Measurements from ENCODE around the gene LSM2. TPM values are rescaled to one million over a fixed set of nuclear protein-coding genes. Genes with fewer than 3 reads are reported as not detected.
A peak's percentile ranks its signal among the peaks of the same experiment; 100 is the strongest.

LSM2 gene
- polyA plus RNA-seq, 3 donors, result 26.0 to 41.0 (median 40.0) TPM

GRCh38 chr6:31776989-31777666 is 29.6 kb downstream of the LSM2 start, which contains the start of gene VWA7:
Gene VWA7 (minus strand): TSS chr6:31777328. CDS start chr6:31776779, 549 bp downstream.
- intact Hi-C loops (cut with micrococcal nuclease), result no loop called here
- Histone ChIP-seq H3K4me2 (replicated peaks; ENCODE audit: extremely low read depth, low read length, poor library complexity, severe bottlenecking) (peak within 1 kb of the TSS; percentile 57), H3K9me3 (replicated peaks in 1 of 2; ENCODE audit: control insufficient read depth in 1 of 2, insufficient read depth in 1 of 2, low read length in 2 of 2) (no peaks in the 10 kb centered on the region), H3K36me3 (replicated peaks in 1 of 2; ENCODE audit: control insufficient read depth in 1 of 2, insufficient read depth in 2 of 2, low read length in 2 of 2) (peaks cover 41 to 43% of the 10 kb centered on the region in 2 donors), H3K27ac (ENCODE audit: low read depth in 1 of 2, low read length in 2 of 2) (peak within 1 kb of the TSS; percentile 10 to 41), H3K4me1 (ENCODE audit: control insufficient read depth in 1 of 2, insufficient read depth in 2 of 2, low read length in 2 of 2) (peaks cover 13 to 15% of the 10 kb centered on the region in 2 donors), H2AFZ (ENCODE audit: insufficient read depth, low read depth, low read length, poor library complexity, severe bottlenecking) (peak within 1 kb of the TSS; percentile 56), H3K79me2 (ENCODE audit: insufficient read depth, low read length) (no peaks in the 10 kb centered on the region), H3K27me3 (ENCODE audit: control insufficient read depth in 2 of 2, insufficient read depth in 2 of 2, low read length in 2 of 2) (no peaks in the 10 kb centered on the region), H3K9ac (ENCODE audit: insufficient read depth, low read length, poor library complexity, severe bottlenecking) (peak within 1 kb of the TSS; percentile 46), H3K4me3 (replicated peaks in 1 of 3; ENCODE audit: low read depth in 2 of 3, low read length in 3 of 3) (peak within 1 kb of the TSS in 1 of 3 experiments; percentile 31), H4K20me1 (ENCODE audit: insufficient read depth, low read length) (no peaks in the 10 kb centered on the region)
- peaks cover 0 to 3% (median 2%) of the 10 kb centered on the region in 3 donors for H3K27me3 Mint-ChIP-seq (ENCODE audit: low read depth in 3 of 3)
- WGBS (ENCODE audit: insufficient coverage), result 5% methylated on average over 3 of the region's 15 CpGs
- peak within 1 kb of the TSS in 6 of 7 donors; percentile 19 to 81 (median 71) for H3K27ac Mint-ChIP-seq
- H3K9me3 Mint-ChIP-seq, result no peaks in the 10 kb centered on the region
- peak; percentile 9 for TF ChIP-seq CTCF (IDR thresholded peaks at IDR 0.05)
- peak within 1 kb of the TSS; percentile 27 to 70 for H3K4me3 Mint-ChIP-seq
- peak; percentile 60 to 79 (median 65) for DNase-seq
- H3K4me1 Mint-ChIP-seq, result peaks cover 15% of the 10 kb centered on the region
- peaks cover 33 to 47% of the 10 kb centered on the region in 2 donors for H3K36me3 Mint-ChIP-seq

- peaks cover 36 to 37% of the 10 kb centered on the region in 2 donors for H3K36me3 ChIP-seq (replicated peaks in 1 of 2; ENCODE audit: control insufficient read depth in 1 of 2, insufficient read depth in 2 of 2, low read length in 2 of 2)
- intact Hi-C loops (cut with micrococcal nuclease), result no loop called here
Measured at GRCh38 chr6:31776485-31776988, 30.2 kb downstream of the LSM2 start.

More at GRCh38 chr6:31776485-31776988, 30.2 kb downstream of the LSM2 start:
- WGBS (ENCODE audit: insufficient coverage), result 21% methylated on average over 11 of the region's 14 CpGs
- H3K27me3 ChIP-seq (ENCODE audit: control insufficient read depth in 2 of 2, insufficient read depth in 2 of 2, low read length in 2 of 2), result no peaks in the 10 kb centered on the region
- no peaks in the 10 kb centered on the region for H3K9me3 Mint-ChIP-seq
- H2AFZ ChIP-seq (ENCODE audit: insufficient read depth, low read depth, low read length, poor library complexity, severe bottlenecking), result peak overlapping the region; percentile 56
- peak overlapping the region in 4 of 7 donors; percentile 19 to 81 (median 50) for H3K27ac Mint-ChIP-seq
- H4K20me1 ChIP-seq (ENCODE audit: insufficient read depth, low read length), result no peaks in the 10 kb centered on the region
- H3K79me2 ChIP-seq (ENCODE audit: insufficient read depth, low read length), result no peaks in the 10 kb centered on the region
- H3K4me1 Mint-ChIP-seq, result peaks cover 15% of the 10 kb centered on the region
- peak overlapping the region; percentile 27 to 70 for H3K4me3 Mint-ChIP-seq
- H3K9me3 ChIP-seq (replicated peaks in 1 of 2; ENCODE audit: control insufficient read depth in 1 of 2, insufficient read depth in 1 of 2, low read length in 2 of 2), result no peaks in the 10 kb centered on the region
- peaks cover 33 to 42% of the 10 kb centered on the region in 2 donors for H3K36me3 Mint-ChIP-seq
- DNase-seq, result no peak
- H3K4me3 ChIP-seq (replicated peaks in 1 of 3; ENCODE audit: low read depth in 2 of 3, low read length in 3 of 3), result peak overlapping the region in 1 of 3 experiments; percentile 31
- H3K27me3 Mint-ChIP-seq (ENCODE audit: low read depth in 3 of 3), result peaks cover 0 to 3% (median 2%) of the 10 kb centered on the region in 3 donors
- TF ChIP-seq CTCF (IDR thresholded peaks at IDR 0.05), result no peak
- peaks cover 13 to 15% of the 10 kb centered on the region in 2 donors for H3K4me1 ChIP-seq (ENCODE audit: control insufficient read depth in 1 of 2, insufficient read depth in 2 of 2, low read length in 2 of 2)
- H3K9ac ChIP-seq (ENCODE audit: insufficient read depth, low read length, poor library complexity, severe bottlenecking), result peak overlapping the region; percentile 46
- peak overlapping the region; percentile 57 for H3K4me2 ChIP-seq (replicated peaks; ENCODE audit: extremely low read depth, low read length, poor library complexity, severe bottlenecking)
- peak overlapping the region in 1 of 2 donors; percentile 41 for H3K27ac ChIP-seq (ENCODE audit: low read depth in 1 of 2, low read length in 2 of 2)

All from CD14-positive monocyte (primary cell).